Parathyroid adenoma (tissue), 2 donors: ENCODE measurements around the gene TCAF1.

Experiments
- H2AFZ ChIP-seq: fragments of 300-600 bp; sonication (generic); one replicate; pipeline ENCODE4 v1.7.0; 2017; ENCODE audit warnings: antibody characterized with exemption, mild to moderate bottlenecking
- H3K27ac ChIP-seq: fragments of 300-600 bp; sonication (generic); one replicate; pipeline ENCODE4 v1.7.0; 2017
- H3K27me3 ChIP-seq: fragments of 300-600 bp; sonication (generic); one replicate; pipeline ENCODE4 v1.7.0; 2017; ENCODE audit warnings: low read length; ENCODE audit not compliant: control insufficient read depth, insufficient read depth
- H3K36me3 ChIP-seq: fragments of 300-600 bp; sonication (generic); one replicate; pipeline ENCODE4 v1.7.0; 2017; ENCODE audit warnings: low read length; ENCODE audit not compliant: control insufficient read depth, insufficient read depth
- H3K4me1 ChIP-seq: fragments of 300-600 bp; sonication (generic); one replicate; pipeline ENCODE4 v1.7.0; 2017; ENCODE audit warnings: control low read depth
- H3K4me2 ChIP-seq: fragments of 300-600 bp; sonication (generic); one replicate; pipeline ENCODE4 v1.7.0; 2017; ENCODE audit warnings: low read length
- H3K4me3 ChIP-seq: fragments of 300-600 bp; sonication (generic); one replicate; pipeline ENCODE4 v1.7.0; 2017; ENCODE audit warnings: low read depth, low read length
- H3K79me2 ChIP-seq: fragments of 300-600 bp; sonication (generic); one replicate; pipeline ENCODE4 v1.7.0; 2017; ENCODE audit warnings: control low read depth
- H3K9ac ChIP-seq: fragments of 300-600 bp; sonication (generic); one replicate; pipeline ENCODE4 v1.7.0; 2017; ENCODE audit warnings: mild to moderate bottlenecking
- H3K9me3 ChIP-seq: fragments of 300-600 bp; sonication (generic); one replicate; pipeline ENCODE4 v1.7.0; 2017; ENCODE audit warnings: low read length; ENCODE audit not compliant: control insufficient read depth
- TF ChIP-seq, protein P1 (sequence below): fragments of 300-600 bp; sonication (generic); IDR thresholded peaks from one replicate; pipeline ENCODE4 v1.7.0; 2017; ENCODE audit warnings: antibody characterized with exemption, mild to moderate bottlenecking
- donor health status: primary hyperparathyroidism.

TCAF1 gene

DNA sequence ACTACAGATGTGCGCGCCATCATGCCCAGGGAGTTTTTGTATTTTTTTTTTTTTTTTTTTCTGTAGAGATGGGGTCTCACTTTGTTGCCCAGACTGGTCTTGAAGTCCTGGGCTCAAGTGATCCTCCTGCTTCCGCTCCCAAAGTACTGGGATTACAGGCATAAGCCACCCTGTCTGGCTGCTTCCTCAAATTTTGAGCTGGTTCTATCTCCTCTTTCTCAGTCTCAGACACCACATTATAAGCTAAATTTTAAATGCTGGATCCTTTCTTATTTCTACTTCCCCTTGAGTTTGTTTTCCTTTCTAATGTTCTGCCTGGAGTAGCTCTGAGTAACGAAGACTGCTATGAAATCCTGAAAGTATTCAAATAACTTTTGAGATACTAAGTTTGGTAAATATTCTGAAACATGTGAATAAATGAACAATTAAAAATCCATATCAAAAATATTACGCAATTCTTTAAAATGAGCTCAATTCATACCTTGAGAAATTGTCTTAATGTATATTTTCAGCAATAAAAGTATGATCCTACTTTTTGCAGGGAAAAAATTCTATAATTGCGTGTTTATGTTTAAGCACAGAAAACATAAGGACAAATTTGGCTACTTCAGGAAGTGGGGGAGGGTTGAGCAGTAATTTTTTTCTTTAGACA lies 15.0 kb downstream of the TCAF1 start:
- no peaks in the 10 kb centered on the region for H3K4me1 ChIP-seq
- TF ChIP-seq, protein P1, sequence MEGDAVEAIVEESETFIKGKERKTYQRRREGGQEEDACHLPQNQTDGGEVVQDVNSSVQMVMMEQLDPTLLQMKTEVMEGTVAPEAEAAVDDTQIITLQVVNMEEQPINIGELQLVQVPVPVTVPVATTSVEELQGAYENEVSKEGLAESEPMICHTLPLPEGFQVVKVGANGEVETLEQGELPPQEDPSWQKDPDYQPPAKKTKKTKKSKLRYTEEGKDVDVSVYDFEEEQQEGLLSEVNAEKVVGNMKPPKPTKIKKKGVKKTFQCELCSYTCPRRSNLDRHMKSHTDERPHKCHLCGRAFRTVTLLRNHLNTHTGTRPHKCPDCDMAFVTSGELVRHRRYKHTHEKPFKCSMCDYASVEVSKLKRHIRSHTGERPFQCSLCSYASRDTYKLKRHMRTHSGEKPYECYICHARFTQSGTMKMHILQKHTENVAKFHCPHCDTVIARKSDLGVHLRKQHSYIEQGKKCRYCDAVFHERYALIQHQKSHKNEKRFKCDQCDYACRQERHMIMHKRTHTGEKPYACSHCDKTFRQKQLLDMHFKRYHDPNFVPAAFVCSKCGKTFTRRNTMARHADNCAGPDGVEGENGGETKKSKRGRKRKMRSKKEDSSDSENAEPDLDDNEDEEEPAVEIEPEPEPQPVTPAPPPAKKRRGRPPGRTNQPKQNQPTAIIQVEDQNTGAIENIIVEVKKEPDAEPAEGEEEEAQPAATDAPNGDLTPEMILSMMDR: no peak
- no peaks in the 10 kb centered on the region for H3K9me3 ChIP-seq
- no peak overlapping the region for H3K27ac ChIP-seq
- no peak overlapping the region for H2AFZ ChIP-seq
- no peak overlapping the region for H3K4me3 ChIP-seq
- no peak overlapping the region for H3K9ac ChIP-seq
- no peak overlapping the region for H3K4me2 ChIP-seq
- no peaks in the 10 kb centered on the region for H3K27me3 ChIP-seq
- H3K36me3 ChIP-seq: no peaks in the 10 kb centered on the region
- H3K79me2 ChIP-seq: peaks cover 31% of the 10 kb centered on the region

DNA sequence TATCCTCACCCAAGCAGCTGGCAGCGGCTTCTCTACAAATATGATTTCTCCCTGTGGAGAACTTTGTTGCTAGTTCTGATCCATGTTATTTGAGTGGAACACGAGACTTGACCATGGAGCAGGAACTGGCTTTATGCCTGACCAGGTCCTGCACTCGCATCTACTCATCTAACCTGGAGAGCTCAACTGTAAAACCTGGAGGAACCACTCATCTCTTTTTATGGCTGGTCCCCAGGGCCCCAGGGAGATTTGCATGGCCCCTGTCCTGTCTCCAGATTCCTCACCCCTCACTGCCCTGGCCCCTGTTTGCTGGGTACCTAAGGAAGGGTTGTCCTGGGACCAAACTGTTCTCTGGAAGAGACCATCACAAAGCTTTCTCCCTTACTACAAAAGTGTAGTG lies 16.0 kb downstream of the TCAF1 start:
- peaks cover 3% of the 10 kb centered on the region for H3K4me1 ChIP-seq

DNA sequence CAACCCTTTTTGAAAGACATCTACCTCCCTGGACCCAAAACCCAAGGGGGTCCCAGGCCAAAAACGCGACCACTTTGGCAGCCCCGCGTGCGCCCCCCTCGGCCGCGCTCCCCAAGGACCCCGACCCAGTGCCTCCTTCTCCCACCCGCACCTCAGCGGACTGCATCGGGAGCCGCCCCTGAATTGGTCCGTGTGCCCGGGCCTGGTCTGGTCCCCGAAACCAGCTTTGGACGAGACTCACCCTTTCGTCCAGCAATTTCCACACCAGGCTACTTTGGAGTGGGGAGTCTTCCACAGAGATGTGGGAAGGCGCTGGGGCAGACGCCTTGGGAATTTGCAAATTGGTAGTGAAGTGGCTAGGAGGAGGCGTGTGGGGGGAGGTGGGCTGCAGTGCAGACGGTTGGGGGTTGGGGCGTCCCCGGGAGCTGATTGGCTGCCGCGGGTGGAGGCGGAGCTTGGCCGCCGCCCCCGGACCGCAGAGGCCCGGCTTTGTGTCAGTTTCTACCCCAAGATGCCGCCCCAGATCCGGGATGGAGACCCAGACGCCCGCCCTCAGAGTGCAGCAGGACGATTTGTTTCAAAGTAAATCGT lies 16.9 kb downstream of the TCAF1 start:
- Histone ChIP-seq H3K27ac (no peak overlapping the region), H2AFZ (no peak overlapping the region), H3K36me3 (no peaks in the 10 kb centered on the region), H3K9me3 (no peaks in the 10 kb centered on the region), H3K4me3 (no peak overlapping the region), H3K4me1 (peaks cover 3% of the 10 kb centered on the region), H3K9ac (no peak overlapping the region), H3K79me2 (peaks cover 27% of the 10 kb centered on the region), H3K4me2 (no peak overlapping the region), H3K27me3 (no peaks in the 10 kb centered on the region)
- TF ChIP-seq, protein P1: no peak

More for the DNA sequence above, 16.0 kb downstream of the TCAF1 start:
- Histone ChIP-seq H3K36me3 (no peaks in the 10 kb centered on the region), H3K4me2 (no peak overlapping the region), H3K27ac (no peak overlapping the region), H3K4me3 (no peak overlapping the region), H3K79me2 (peaks cover 30% of the 10 kb centered on the region), H2AFZ (no peak overlapping the region), H3K9ac (no peak overlapping the region), H3K9me3 (no peaks in the 10 kb centered on the region), H3K27me3 (no peaks in the 10 kb centered on the region)
- TF ChIP-seq, protein P1: no peak

DNA sequence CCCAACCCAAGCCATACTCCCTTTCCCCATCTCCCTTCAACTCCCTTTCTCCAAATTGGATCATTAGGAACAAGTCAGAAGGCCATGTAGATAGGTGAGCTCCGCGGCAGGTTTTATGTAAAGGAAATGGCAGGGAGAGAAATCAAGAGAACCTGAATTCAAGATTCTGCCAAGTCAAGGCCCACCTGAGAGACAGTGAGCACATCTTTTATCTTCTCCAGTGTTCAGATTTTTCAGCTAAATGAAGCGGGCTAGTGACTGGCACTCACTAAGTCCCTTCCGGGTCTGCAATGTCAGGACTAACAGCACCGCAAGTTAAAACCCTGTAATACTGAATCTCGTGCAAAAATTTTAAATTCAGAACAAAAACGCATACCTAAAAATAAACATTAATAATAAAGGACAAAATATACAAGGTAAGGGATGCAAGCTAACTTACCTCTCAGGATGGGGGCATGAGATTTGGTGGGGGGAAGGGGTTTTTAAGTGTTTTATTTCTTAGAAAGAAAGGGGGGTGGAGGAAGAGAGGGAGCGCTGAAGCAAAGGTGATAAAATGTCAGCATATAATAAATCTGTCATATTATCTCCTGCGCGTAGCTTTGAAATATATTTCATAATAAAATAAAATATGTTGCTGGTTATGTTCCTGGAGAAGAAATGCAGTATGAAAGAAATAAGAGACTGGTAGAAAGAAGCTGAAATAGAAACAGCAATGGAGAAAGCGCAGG lies 17.6 kb downstream of the TCAF1 start:
- no peaks in the 10 kb centered on the region for H3K9me3 ChIP-seq
- H3K36me3 ChIP-seq: no peaks in the 10 kb centered on the region
- H3K27ac ChIP-seq: no peak overlapping the region
- H3K27me3 ChIP-seq: no peaks in the 10 kb centered on the region
- TF ChIP-seq, protein P1: no peak
- H2AFZ ChIP-seq: no peak overlapping the region
- no peak overlapping the region for H3K4me2 ChIP-seq
- peaks cover 29% of the 10 kb centered on the region for H3K79me2 ChIP-seq
- no peak overlapping the region for H3K4me3 ChIP-seq
- no peak overlapping the region for H3K9ac ChIP-seq
- H3K4me1 ChIP-seq: peaks cover 3% of the 10 kb centered on the region
